Adrenal gland (tissue), 5 donors: ENCODE measurements around the gene FUBP1.
"Not testable (repeated sequence)": the region's sequence is repeated elsewhere in the genome, so short reads cannot be mapped to it uniquely, and the experiment has no call there.

Experiments
- POLR2A ChIP-seq, 2 donors: fragments of 450-650 bp; IDR thresholded peaks; one replicate each; pipeline ENCODE4 v1.6.1; 2017; ENCODE audit warnings: antibody characterized with exemption in 2 of 2, mild to moderate bottlenecking in 2 of 2, moderate library complexity in 1 of 2
- TF ChIP-seq, protein P1 (sequence below), 6 experiments: fragments of 450-650 bp in 4 of 6; fragments of 200-600 bp in 2 of 6; sonication (generic) in 1 of 6; IDR thresholded peaks; 1 replicate in 5 of 6; 2 replicates in 1 of 6; pipeline versions ENCODE4 v1.5.1 to v1.8.0; 2016 to 2021; ENCODE audit warnings: antibody characterized with exemption in 6 of 6, mild to moderate bottlenecking in 2 of 6, moderate library complexity in 1 of 6
- donor health status: DM: no; HTN: no; CAD: no.

DNA sequence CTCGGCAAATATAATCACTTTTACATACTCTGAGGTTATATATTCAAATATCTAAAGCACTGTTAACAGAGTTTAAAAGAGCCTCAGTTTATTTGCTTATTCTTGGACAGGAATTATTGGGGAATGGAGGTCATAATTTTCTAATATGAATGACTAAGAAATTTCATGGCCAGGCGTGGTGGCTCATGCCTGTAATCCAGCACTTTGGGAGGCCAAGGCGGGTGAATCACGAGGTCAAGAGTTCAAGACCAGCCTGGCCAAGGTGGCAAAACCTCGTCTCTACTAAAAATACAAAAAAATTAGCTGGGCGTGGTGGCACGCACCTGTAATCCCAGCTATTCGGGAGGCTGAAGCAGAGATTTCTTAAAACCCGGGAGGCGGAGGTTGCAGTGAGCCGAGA, 21.7 kb upstream of the FUBP1 start:
- TF ChIP-seq POLR2A (IDR thresholded peaks at IDR 0.05): not testable (repeated sequence)
- TF ChIP-seq, protein P1, sequence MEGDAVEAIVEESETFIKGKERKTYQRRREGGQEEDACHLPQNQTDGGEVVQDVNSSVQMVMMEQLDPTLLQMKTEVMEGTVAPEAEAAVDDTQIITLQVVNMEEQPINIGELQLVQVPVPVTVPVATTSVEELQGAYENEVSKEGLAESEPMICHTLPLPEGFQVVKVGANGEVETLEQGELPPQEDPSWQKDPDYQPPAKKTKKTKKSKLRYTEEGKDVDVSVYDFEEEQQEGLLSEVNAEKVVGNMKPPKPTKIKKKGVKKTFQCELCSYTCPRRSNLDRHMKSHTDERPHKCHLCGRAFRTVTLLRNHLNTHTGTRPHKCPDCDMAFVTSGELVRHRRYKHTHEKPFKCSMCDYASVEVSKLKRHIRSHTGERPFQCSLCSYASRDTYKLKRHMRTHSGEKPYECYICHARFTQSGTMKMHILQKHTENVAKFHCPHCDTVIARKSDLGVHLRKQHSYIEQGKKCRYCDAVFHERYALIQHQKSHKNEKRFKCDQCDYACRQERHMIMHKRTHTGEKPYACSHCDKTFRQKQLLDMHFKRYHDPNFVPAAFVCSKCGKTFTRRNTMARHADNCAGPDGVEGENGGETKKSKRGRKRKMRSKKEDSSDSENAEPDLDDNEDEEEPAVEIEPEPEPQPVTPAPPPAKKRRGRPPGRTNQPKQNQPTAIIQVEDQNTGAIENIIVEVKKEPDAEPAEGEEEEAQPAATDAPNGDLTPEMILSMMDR (IDR thresholded peaks at IDR 0.05): not testable (repeated sequence)
